Activated effector memory CD4-positive, alpha-beta T cell treated with Interleukin-2 at 50 U/mL for 16 hours (primary cell): Measurements from ENCODE around the gene FGF23.
"Not testable (repeated sequence)": the region's sequence is repeated elsewhere in the genome, so short reads cannot be mapped to it uniquely, and the experiment has no call there.

Source experiments
- DNase-seq: peaks from one replicate; pipeline ENCODE4 v3.0.0-alpha.2; 2020

Gene FGF23

GRCh38 chr12:4379405-4379804 lies at the start of gene FGF23:
FGF23 (minus strand) TSS chr12:4379712; CDS start chr12:4379582, 130 bp downstream.
- no peak for DNase-seq

- no peak for DNase-seq
These were observed 44.9 kb upstream of the FGF23 start for GRCh38 chr12:4424422-4424821.

- DNase-seq = no peak
These were observed 44.1 kb upstream of the FGF23 start for GRCh38 chr12:4423528-4424195.

- DNase-seq = no peak
These were observed 43.5 kb upstream of the FGF23 start for GRCh38 chr12:4422985-4423384.

- DNase-seq = no peak
These were observed 42.1 kb upstream of the FGF23 start for GRCh38 chr12:4421590-4422031.

- no peak for DNase-seq
These were observed 40.7 kb upstream of the FGF23 start for GRCh38 chr12:4420138-4420670.

- DNase-seq = no peak
These were observed 39.4 kb upstream of the FGF23 start for GRCh38 chr12:4418913-4419312.

- DNase-seq = no peak
These were observed 38.4 kb upstream of the FGF23 start for GRCh38 chr12:4417936-4418335.

GRCh38 chr12:4417455-4417854 lies 37.9 kb upstream of the FGF23 start:
- no peak for DNase-seq

- no peak for DNase-seq
These were observed 36.8 kb upstream of the FGF23 start for GRCh38 chr12:4416276-4416675.

- no peak for DNase-seq
These were observed 33.0 kb upstream of the FGF23 start for GRCh38 chr12:4412465-4412864.

- no peak for DNase-seq
These were observed 32.5 kb upstream of the FGF23 start for GRCh38 chr12:4412056-4412455.

GRCh38 chr12:4407136-4407535 lies 27.6 kb upstream of the FGF23 start:
- no peak for DNase-seq

- DNase-seq = not testable (repeated sequence)
These were observed 25.5 kb upstream of the FGF23 start for GRCh38 chr12:4404877-4405637.

GRCh38 chr12:4402996-4403395 lies 23.5 kb upstream of the FGF23 start:
- DNase-seq = no peak

GRCh38 chr12:4401117-4401516 lies 21.6 kb upstream of the FGF23 start:
- DNase-seq = no peak

GRCh38 chr12:4395818-4396217 lies 16.3 kb upstream of the FGF23 start:
- no peak for DNase-seq

GRCh38 chr12:4393211-4393610 lies 13.7 kb upstream of the FGF23 start:
- DNase-seq = no peak

GRCh38 chr12:4392223-4392742 lies 12.8 kb upstream of the FGF23 start:
- no peak for DNase-seq

GRCh38 chr12:4388662-4389061 lies 9.2 kb upstream of the FGF23 start:
- DNase-seq = no peak

- DNase-seq = no peak
These were observed 8.5 kb upstream of the FGF23 start for GRCh38 chr12:4388032-4388431.

GRCh38 chr12:4387607-4388006 lies 8.1 kb upstream of the FGF23 start:
- no peak for DNase-seq

GRCh38 chr12:4386801-4387200 lies 7.3 kb upstream of the FGF23 start:
- DNase-seq = no peak

- no peak for DNase-seq
These were observed 3.9 kb upstream of the FGF23 start for GRCh38 chr12:4383304-4383865.
